A549 (cell line): ENCODE data around the gene SPSB2.

ENCODE experiments used
- CTCF ChIP-seq: fragments of >200 bp; sonication (Bioruptor Twin); formaldehyde crosslinking; IDR thresholded peaks from 3 replicates; pipeline ENCODE4 v1.5.1; 2016
- EP300 ChIP-seq, 2 experiments: fragments of >200 bp; sonication (Bioruptor Twin); formaldehyde crosslinking; IDR thresholded peaks; 2 replicates in 1 of 2; 3 replicates in 1 of 2; pipeline ENCODE4 v1.6.1; 2016 to 2017
- KDM1A ChIP-seq: fragments of 200-600 bp; sonication (generic); IDR thresholded peaks from 2 replicates; pipeline ENCODE4 v1.6.1; 2016; ENCODE audit warnings: low read depth, mild to moderate bottlenecking
- KDM5A ChIP-seq: fragments of 200-600 bp; sonication (generic); IDR thresholded peaks from 2 replicates; pipeline ENCODE4 v1.6.1; 2016; ENCODE audit warnings: antibody characterized with exemption, mild to moderate bottlenecking
- NR3C1 ChIP-seq: fragments of >200 bp; sonication (Bioruptor Twin); formaldehyde crosslinking; IDR thresholded peaks from 3 replicates; pipeline ENCODE4 v1.6.1; 2017
- POLR2A ChIP-seq: IDR thresholded peaks from 2 replicates; pipeline ENCODE4 v1.6.1; 2012; ENCODE audit warnings: mild to moderate bottlenecking, low read length
- RCOR1 ChIP-seq: fragments of 150-350 bp; IDR thresholded peaks from 2 replicates; pipeline ENCODE4 v1.6.1; 2014; ENCODE audit warnings: antibody characterized with exemption, low read length, low read depth
- REST ChIP-seq: fragments of 200-600 bp; sonication (generic); IDR thresholded peaks from 2 replicates; pipeline ENCODE4 v1.6.1; 2016; ENCODE audit warnings: antibody characterized with exemption, mild to moderate bottlenecking, moderate library complexity
- RFX5 ChIP-seq: fragments of 450-650 bp; IDR thresholded peaks from 2 replicates; pipeline ENCODE4 v1.7.1; 2014; ENCODE audit warnings: antibody characterized with exemption, mild to moderate bottlenecking, moderate library complexity
- USF2 ChIP-seq: fragments of 450-650 bp; IDR thresholded peaks from 2 replicates; pipeline ENCODE4 v1.6.1; 2014; ENCODE audit warnings: antibody characterized with exemption

- TF ChIP-seq CTCF (no peak), REST (no peak), USF2 (no peak), RFX5 (no peak), KDM1A (no peak), RCOR1 (no peak), KDM5A (no peak), EP300 (IDR thresholded peaks at IDR 0.05) (no peak), POLR2A (no peak), NR3C1 (no peak)
Observed at GRCh38 chr12:6854036-6854435, 19.1 kb downstream of the SPSB2 start.
